Right lung (tissue), 5 donors: ENCODE results near the gene RETSAT. TPM values are rescaled to one million over a fixed set of nuclear protein-coding genes. Genes with fewer than 3 reads are reported as not detected.
A peak's percentile ranks its signal among the peaks of the same experiment; 100 is the strongest.
"Not testable (repeated sequence)": the region's sequence is repeated elsewhere in the genome, so short reads cannot be mapped to it uniquely, and the experiment has no call there.

ENCODE experiments used
- DNase-seq, 2 donors: peaks; one replicate each; pipeline ENCODE4 v3.0.0-alpha.2; 2013
- polyA plus RNA-seq, 5 donors: library from polyadenylated mRNA; unstranded; fragments of 120-200 nt; gene quantifications; one replicate each; pipeline versions ENCODE4 v1.2.1 to v1.2.3, GENCODE V29; 2013; ENCODE audit warnings: inconsistent platforms in 1 of 5, low replicate concordance in 1 of 5; ENCODE audit not compliant: insufficient read length in 5 of 5, insufficient read depth in 1 of 5

RETSAT gene
- polyA plus RNA-seq, 5 donors: 25.3 to 29.3 (median 27.0) TPM

GRCh38 chr2:85340034-85340892, 14.1 kb downstream of the RETSAT start:
- no peak for DNase-seq

DNA sequence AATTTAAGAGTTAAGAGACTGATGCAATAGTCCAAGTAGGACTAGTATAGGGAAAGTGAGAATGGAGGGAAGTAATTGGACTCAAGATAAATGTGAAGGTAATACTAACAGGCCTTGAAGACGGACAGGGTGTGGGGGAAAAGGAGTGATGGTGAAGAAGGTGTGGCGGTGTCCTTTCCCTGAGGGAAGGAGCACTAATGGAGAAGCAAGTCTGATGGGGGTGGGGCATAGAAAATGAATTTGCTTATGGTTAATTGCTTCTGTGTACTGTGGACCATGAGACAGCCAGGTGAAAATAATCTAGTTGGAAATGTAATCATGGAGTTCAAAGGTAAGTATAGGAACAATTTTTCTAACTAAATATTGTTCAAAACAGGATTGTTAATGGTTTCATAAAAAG, 19.4 kb downstream of the RETSAT start:
- no peak for DNase-seq

GRCh38 chr2:85333877-85334276, 20.5 kb downstream of the RETSAT start:
- not testable (repeated sequence) for DNase-seq

- DNase-seq: no peak
Observed at GRCh38 chr2:85330839-85331636, 23.3 kb downstream of the RETSAT start.

- DNase-seq: not testable (repeated sequence)
Observed at GRCh38 chr2:85329701-85330100, 24.6 kb downstream of the RETSAT start.

DNA sequence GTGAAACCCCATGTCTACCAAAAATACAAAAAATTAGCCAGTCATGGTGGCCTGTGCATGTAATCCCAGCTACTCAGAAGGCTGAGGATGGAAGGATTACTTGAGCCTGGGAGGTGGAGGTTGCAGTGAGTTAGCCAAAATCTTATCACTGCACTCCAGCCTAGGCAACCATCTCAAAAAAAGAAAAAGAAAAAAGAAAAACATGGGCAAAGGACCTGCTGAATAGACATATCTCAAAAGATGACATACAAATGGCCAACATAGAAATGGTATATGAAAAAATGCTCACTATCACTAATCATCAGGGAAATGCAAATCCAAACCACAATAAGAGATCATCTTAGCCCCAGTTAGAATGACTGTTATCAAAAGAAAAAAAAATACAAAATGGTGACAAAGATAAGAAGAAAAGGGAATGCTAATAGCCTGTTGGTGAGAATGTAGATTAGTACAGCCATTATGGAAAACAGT, 25.1 kb downstream of the RETSAT start:
- no peak for DNase-seq

DNA sequence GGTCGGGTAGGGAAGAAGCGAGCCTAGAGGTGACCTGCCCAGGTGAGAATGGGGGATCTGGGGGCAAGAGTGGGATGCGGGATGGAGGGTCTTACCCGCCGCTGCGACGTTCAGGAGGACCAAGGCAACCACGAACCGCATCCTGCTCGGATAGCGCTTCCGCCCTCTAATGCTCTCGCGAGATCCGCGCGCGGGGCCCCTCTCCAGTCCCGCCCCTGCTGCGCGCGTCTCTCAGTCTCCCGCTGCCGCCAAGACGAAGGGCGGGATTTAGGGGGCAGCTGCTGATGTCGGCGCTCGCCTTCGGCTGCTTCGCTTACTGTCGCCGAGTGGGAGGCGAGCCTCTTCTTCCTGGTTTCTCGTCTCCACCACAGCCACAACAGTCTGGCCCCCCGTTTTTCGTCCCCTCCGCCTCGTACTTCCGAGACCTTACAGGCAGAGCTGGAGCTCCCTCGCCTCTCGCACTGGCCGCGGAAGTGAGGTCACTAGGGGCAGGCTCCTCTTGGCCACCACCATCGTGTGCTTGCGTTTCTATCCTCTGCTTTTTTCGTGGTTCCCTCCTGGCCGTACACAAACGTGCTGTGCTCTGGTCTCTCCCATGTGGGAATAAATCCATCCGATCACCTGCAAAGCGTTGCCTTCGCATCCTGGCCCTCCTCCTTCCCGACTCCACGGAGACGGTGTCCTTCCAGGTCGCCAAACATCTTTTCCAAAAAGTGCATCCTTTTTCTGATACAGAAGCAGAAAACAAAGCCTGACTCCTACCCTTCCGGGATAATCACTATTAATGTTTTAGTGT, 26.3 kb downstream of the RETSAT start, which contains the start of gene TGOLN2:
Gene TGOLN2 (minus strand): TSS at position 168 of the 796 bp plus-strand sequence. CDS start 27 bp downstream, at position 141.
- DNase-seq: peak; percentile 93 to 94

DNA sequence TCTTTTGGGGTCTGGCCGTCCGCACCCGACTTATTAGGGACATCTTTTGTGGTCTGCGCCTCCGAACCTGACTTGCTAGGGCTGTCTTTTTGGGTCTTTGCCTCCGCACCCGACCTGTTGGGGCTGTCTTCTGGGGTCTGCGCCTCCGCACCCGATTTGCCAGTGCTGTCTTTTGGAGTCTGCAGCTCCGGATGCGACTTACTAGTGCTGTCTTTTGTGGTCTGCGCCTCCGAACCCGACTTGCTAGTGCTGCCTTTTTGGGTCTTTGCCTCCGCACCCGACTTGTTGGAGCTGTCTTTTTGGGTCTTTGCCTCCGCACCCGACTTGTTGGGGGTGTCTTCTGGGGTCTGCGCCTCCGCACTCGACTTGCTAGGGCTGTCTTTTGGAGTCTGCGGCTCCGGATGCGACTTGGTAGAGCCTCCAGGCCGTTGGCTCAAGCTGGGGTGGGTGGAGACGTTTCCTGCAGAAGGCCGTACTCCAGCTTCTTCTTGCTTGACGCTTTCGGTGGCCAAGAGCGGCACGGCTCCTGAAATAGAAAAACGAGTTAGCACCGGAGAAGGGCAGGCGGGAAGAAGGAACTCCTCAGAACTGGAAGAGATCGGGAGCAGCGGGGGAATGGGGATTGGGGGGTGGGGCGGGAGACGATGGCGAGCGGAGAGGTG, 27.0 kb downstream of the RETSAT start:
- peak; percentile 35 to 36 for DNase-seq

DNA sequence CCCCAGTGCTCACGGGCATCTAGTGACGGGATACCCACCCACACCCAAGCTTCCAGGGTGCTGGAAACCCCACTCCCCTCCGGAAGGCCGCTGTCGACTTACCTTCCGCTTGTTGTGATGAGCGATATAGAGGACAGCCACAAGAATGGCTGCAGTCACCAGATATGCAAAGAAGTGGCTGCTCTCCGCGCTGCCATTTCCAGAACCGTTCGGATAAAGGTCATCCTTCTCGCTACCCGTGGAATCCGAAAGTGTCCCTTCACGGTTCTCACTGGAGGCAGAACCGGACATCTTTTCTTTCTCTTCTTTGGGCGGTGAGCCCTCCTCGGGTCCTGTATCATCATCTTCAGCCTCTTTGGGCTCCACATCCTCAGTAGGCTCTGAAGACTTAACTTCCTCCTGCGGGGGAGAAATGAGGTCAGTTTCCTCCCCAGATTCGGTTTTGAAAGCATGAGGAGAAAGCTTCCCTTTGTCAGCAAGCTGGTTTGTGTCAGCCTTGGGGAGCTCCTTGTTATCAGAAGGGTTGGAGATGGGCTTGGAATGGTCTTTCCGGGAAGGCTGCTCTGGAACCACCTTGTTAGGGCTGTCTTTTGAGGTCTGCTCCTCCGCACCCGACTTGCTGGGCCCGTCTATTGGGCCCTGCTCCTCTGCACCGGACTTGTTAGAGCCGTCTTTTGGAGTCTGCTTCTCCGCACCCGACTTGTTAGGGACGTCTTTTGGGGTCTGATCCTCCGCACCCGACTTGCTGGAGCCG, 27.7 kb downstream of the RETSAT start:
- no peak for DNase-seq

- DNase-seq: no peak
Observed at GRCh38 chr2:85325466-85325811, 28.9 kb downstream of the RETSAT start.

- DNase-seq: no peak
Observed at GRCh38 chr2:85324639-85325465, 29.5 kb downstream of the RETSAT start.

- not testable (repeated sequence) for DNase-seq
Observed at GRCh38 chr2:85323988-85324367, 30.4 kb downstream of the RETSAT start.

DNA sequence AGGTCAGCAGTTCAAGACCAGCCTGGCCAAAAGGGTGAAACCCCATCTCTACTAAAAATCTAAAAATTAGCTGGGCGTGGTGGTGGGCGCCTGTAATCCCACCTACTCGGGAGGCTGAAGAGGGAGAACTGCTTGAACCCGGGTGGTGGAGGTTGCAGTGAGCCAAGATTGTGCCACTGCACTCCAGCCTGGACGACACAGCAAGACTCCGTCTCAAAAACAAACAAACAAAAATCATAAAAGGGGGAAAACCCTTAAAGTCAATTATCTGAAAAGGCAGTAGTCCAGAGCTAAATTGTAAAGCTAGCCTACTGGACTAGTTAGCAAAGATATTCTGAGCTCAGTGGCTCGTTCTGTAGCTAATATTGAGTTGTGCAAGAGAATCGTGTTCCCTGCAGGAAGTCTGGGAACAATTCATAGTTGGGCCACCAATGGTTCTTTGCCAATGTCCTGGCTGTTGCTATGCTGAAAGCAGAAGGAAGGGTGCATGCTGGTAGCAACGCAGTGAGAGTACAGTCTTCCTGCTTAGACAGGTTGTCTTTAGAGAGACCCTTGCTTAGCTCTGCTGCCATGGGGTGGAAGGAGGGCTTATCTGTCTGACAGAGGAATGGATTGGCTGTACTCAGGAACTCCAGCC, 30.9 kb downstream of the RETSAT start:
- no peak for DNase-seq

DNA sequence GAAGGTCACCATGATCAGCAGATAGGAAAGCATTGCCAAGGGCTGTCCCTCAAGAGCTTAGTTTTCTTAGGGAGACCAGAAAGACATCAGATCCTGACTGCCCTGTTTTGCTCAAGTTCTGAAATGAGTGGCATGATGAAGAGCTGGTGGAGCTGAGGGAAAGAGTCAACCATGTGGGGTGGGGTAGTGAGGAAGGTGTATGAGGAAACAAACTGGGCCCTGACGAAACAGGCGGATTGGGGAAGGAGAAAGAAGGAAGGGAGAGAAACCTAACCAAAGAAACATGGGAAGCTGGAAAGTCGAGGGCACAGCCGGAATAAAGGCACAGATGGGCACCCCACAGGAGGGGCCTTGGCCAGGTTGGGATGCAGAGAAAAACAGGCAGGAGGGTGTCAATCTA, 34.5 kb downstream of the RETSAT start:
- DNase-seq: no peak

GRCh38 chr2:85318222-85319074, 35.9 kb downstream of the RETSAT start:
- no peak for DNase-seq

GRCh38 chr2:85315921-85316320, 38.4 kb downstream of the RETSAT start:
- DNase-seq: not testable (repeated sequence)

GRCh38 chr2:85314884-85315242, 39.5 kb downstream of the RETSAT start:
- no peak for DNase-seq

DNA sequence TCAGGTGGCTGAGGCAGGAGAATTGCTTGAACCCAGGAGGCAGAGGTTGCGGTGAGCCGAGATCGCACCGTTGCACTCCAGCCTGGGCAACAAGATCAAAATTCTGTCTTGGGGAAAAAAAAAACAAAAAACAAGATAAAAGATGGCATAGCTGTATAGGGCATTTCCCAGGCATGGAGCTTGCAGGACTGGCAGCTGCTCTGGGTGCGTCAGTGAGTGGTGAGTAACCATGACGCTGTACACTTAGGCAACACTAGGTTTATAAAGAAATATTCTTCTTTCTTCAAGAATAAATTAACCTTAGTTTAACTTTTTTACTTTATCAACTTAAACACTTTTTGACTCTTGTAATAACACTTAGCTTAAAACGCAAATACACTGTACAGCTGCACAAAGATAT, 41.9 kb downstream of the RETSAT start:
- DNase-seq: no peak
